ENCODE data around the gene LENG1.

DNA sequence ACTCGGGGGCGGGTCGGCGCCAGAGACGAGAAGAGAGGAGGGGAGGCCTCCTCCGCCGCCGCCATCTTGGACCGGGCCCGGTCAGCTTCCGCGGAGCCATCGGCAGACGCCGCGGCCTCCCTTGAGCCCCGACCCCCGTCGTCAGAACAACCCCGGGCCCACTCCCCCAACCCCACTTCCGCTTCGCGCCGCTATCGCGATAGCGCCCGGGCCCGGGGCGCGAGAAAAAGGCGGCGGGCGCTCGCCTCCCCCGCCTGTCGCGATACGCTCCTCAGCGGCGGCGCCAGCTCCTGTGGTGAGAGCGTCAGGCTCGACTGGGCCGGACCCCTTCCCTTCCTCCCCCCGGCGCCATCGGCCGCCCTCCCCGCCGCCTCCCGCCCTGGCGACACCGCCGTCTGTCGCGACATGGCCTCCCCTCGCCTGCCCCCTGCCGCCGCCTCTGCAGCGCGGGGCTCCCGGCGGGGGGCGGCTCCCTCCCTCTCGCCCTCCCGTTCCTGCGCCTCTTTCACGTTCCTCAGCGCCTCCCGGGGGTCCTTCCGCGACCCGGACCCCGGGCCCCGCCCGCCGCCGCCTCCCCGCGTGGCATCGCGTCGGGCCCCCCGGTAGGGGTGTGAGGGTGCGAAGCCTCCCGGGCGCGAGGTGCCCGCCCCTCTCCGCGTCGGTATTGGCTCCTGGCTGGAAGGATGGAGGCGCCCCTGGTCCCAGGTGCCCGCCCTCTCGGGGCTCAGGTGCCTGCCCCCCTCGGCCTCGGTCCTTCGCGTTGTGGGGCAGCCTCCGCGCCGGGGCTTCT, 21.6 kb downstream of the LENG1 start, which contains the start of gene CNOT3:
- TF ChIP-seq CEBPB (IDR thresholded peaks at IDR 0.05) (no peak), RAD21 (IDR thresholded peaks at IDR 0.05; ENCODE audit: low read depth) (no peak), CREB1 (IDR thresholded peaks at IDR 0.05; ENCODE audit: low read depth) (no peak), EGR1 (IDR thresholded peaks at IDR 0.05) (peak; percentile 8; the same call in 1 of the 2 replicates), FOXM1 (IDR thresholded peaks at IDR 0.05; ENCODE audit: borderline replicate concordance, low read depth) (no peak), EP300 (IDR thresholded peaks at IDR 0.05; ENCODE audit: borderline replicate concordance) (no peak), YY1 (IDR thresholded peaks at IDR 0.05; ENCODE audit: low read depth) (peak; percentile 93), TAF1 (IDR thresholded peaks at IDR 0.05; ENCODE audit: low read depth) (peak; percentile 89), TEAD4 (IDR thresholded peaks at IDR 0.05) (0 out of 2 replicates have a peak, but pooled peaks have one; percentile 1)
- TF ChIP-seq, protein P1, sequence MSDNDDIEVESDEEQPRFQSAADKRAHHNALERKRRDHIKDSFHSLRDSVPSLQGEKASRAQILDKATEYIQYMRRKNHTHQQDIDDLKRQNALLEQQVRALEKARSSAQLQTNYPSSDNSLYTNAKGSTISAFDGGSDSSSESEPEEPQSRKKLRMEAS (IDR thresholded peaks at IDR 0.05): peak; percentile 84
- TF ChIP-seq, protein P2, sequence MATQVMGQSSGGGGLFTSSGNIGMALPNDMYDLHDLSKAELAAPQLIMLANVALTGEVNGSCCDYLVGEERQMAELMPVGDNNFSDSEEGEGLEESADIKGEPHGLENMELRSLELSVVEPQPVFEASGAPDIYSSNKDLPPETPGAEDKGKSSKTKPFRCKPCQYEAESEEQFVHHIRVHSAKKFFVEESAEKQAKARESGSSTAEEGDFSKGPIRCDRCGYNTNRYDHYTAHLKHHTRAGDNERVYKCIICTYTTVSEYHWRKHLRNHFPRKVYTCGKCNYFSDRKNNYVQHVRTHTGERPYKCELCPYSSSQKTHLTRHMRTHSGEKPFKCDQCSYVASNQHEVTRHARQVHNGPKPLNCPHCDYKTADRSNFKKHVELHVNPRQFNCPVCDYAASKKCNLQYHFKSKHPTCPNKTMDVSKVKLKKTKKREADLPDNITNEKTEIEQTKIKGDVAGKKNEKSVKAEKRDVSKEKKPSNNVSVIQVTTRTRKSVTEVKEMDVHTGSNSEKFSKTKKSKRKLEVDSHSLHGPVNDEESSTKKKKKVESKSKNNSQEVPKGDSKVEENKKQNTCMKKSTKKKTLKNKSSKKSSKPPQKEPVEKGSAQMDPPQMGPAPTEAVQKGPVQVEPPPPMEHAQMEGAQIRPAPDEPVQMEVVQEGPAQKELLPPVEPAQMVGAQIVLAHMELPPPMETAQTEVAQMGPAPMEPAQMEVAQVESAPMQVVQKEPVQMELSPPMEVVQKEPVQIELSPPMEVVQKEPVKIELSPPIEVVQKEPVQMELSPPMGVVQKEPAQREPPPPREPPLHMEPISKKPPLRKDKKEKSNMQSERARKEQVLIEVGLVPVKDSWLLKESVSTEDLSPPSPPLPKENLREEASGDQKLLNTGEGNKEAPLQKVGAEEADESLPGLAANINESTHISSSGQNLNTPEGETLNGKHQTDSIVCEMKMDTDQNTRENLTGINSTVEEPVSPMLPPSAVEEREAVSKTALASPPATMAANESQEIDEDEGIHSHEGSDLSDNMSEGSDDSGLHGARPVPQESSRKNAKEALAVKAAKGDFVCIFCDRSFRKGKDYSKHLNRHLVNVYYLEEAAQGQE (IDR thresholded peaks at IDR 0.05; ENCODE audit: low read depth): no peak

Data from Ishikawa (cell line).